Stimulated activated naive CD4-positive, alpha-beta T cell (primary cell): ENCODE data around the gene ENAH.
A peak's percentile ranks its signal among the peaks of the same experiment; 100 is the strongest.
"Not testable (repeated sequence)": the region's sequence is repeated elsewhere in the genome, so short reads cannot be mapped to it uniquely, and the experiment has no call there.

ENCODE experiments used
- DNase-seq, 6 experiments: peaks; one replicate each; lab custom pipeline; 2025; lab: John Stamatoyannopoulos, UW

Gene ENAH

DNA sequence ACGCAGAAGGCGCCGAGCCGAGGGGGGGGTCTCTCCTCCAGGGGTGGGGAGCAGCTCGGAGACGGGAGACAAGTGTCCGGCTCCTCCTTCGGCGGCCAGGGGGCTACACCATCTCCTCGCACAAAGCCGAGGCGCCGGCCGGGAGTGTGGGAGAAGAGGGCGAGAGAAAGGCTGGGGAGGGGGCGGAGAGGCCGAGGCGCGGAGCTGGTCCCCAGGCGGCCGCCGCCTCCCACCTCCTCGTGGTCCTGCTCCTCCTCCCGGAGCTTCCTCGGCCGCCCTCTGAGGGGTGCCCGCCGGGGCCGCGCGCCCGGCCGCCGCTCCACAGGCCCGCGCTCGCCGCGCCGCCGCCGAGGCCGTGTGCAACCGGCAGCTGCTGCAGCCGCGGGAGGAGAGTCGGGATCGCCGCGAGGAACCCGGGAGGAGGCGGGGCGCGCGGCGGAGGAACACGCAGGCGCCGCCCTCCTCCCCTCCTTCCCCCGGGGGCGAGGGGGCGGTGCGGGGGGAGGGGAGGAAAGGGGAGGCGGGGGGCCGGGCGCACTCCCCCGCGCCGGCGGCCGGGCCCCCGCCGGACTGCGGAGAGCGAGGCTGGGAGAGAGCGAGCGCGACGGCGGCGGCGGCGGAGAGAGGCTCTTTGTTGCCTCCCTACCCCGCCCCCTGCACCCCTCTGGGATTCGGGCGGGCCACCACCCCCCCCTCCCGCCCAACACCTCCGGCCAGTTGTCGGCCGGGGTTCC lies at the start of gene ENAH:
ENAH (minus strand) TSS at position 395 of the 734 bp plus-strand sequence. CDS start 433 bp downstream, outside the sequence.
- peak in 4 of 6 experiments; percentile 17 to 22 (median 18) for DNase-seq

DNA sequence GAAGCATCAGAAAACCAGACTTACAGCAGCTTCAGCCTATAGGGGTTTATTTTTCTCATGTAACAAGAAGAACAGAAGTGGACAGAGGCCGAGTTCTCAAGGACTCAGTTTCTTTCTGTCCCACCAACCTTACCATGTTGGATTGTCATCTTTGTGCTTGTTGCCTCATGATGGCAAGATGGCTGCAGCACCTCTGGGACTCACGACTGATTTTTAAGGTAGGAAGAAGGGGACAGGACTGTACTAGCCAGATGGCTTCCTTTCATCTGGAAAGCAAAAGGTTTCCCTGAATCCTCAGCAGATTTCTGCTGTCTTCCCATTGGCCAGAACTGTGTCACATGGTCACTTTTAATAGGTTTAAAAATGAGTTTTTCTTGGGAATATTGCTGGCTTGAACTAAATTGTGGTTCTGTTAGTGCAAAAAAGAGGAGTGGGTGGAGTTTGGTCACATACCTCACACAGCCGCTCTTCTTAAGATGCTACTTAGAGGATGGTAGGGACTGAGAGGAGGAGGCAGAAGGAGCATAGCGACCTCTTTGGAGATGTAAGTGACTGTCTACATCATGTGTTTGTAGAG lies 48.1 kb upstream of the ENAH start:
- DNase-seq: no peak

DNA sequence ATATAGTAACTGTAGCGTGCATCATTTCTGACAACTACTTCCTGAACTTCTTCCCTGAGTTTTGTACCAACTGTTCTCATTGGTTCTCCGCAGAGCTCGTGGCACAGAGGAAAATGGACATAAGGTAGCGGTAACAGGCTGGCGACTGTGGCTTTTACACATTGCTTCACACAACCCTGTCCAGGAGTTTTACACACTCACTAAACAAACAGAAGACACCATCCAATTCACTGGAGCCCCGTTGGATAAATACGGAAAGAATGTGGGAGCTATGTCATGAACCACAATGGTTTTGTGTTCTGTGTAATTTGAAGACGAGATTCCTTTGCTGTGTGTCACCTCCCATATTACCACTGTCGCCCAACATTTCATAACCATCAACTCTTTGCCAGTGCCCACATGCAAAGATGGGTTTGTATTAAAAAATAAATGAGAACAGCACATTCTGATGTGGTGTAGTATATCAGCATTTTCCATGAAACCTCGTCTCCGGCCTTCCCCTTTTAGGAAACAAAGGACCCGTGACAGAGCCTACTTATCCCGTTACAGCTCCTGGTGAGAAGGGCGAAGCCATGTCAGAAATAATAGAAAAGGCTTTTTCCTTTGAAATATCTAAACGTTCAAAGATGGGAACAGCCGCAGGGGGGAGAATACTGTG lies 47.4 kb upstream of the ENAH start:
- no peak for DNase-seq

DNA sequence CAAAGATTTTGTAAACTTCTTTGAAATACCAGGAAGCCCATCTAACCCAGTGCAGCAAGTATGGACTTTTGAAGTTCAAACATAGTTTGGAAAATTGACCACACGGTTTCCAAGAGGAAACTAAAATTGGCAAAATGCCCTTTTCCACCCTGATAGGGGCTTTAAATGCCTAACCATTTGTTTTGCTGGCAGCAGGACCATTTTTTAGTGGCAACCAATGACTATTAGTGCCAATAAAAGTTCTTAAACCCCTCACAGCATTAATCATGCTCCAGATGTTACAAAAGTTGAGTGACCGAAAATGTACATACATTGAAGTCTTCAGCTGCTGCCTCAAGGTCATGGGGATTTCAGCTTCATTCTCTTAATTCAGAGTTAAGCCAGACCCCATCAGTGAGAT lies 46.4 kb upstream of the ENAH start:
- DNase-seq: no peak

DNA sequence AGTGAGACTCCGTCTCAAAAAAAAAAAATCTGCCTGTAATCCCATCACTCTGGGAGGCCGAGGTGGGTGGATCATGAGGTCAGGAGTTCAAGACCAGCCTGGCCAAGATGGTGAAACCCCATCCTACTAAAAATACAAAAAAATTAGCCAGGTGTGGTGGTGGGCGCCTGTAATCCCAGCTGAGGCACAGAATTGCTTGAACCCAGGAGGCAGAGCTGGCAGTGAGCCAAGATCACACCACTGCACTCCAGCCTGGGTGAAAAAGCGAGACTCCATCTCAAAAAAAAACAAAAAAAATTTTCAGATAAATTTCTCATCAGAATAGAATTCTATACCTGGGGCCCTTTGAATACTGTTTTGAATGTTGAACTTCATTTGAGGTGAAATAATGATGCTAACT lies 45.3 kb upstream of the ENAH start:
- DNase-seq: not testable (repeated sequence)

DNA sequence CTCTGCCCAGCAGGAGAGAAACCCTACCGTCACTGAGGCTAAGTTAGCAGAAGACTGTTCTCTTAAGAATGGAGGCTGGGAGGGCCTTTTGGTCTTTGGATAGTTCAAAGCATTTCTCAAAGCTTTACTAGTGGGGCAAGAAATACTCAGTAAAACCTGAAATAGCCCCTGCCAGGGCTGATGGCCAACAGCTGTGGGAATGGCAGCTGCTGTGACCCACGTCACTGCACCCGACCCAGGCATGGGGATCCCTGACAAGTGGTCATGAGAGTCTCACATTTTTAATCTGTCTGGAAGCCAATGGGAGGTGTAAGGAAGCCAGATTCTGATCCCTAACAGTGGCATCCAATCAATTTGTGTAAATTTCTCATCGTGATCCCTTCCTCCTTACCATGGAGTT lies 44.5 kb upstream of the ENAH start:
- DNase-seq: no peak

DNA sequence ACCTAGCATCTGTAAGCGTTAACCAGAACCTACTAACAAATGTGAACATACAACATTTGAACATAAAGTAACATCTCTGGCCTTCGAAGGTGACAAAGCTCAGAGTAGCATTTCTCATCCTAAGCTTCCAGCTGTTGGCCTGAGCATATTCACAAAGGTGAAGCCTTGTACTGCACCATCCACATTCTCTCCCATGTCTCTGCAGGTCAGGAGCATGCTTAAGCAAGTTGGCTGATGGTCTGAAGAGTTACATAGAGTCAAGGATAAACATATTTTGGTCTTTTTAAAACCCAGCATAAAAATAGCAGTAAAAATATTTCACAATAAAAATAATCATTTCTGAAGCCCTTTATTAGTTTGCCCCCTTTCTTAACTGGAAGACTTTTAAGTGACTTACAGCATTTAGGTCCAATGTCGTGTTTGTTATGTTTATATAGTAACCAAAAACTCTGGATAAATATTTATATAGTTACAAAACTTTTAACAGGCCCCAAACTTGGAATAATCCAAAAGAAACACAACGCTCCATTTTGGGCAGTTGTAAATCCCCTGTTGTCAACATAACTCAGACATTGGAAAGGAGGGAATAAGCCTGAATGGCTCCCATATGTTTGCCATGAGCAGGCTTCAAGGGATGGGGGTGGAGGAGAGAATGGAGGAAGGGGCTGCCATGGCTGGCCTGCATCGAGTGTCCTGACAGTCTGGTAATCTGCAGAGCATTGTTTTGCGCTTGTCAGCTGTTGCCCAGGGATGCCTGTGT lies 42.8 kb upstream of the ENAH start:
- DNase-seq: no peak

DNA sequence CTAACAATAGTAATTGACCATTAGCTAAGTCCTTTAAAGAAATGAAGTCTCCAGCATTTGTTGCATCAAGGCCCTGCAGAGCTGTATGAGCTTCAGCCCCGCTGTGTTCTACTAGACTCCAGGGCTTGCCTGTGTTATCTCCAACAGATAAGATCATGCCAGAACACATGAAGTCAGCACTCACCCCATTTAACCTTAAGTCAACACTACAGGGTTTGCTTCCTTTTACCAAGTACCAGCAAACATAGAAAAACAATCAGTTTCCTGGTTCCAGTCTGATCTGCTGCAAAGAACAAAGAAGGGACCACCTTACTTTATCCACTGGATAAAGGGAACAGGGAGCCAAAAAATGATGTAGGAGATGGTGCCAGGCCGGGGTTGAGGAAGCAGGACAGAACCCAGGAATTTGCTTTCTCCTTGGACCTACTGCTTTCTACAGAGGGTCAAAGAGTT lies 41.3 kb upstream of the ENAH start:
- no peak for DNase-seq

DNA sequence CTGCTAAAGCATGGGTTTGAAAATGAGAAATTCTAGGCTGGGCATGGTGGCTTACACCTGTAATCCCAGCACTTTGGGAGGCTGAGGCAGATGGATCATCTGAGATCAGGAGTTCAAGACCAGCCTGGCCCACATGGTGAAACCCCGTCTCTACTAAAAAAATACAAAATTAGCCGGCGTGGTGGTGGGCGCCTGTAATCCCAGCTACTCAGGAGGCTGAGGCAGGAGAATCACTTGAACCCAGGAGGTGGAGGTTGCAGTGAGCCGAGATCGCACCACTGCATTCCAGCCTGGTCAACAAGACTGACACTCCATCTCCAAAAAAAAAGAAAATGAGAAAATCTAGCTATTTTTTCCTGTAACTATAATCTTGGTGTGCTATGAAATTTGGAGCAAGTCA lies 40.8 kb upstream of the ENAH start:
- DNase-seq: not testable (repeated sequence)

DNA sequence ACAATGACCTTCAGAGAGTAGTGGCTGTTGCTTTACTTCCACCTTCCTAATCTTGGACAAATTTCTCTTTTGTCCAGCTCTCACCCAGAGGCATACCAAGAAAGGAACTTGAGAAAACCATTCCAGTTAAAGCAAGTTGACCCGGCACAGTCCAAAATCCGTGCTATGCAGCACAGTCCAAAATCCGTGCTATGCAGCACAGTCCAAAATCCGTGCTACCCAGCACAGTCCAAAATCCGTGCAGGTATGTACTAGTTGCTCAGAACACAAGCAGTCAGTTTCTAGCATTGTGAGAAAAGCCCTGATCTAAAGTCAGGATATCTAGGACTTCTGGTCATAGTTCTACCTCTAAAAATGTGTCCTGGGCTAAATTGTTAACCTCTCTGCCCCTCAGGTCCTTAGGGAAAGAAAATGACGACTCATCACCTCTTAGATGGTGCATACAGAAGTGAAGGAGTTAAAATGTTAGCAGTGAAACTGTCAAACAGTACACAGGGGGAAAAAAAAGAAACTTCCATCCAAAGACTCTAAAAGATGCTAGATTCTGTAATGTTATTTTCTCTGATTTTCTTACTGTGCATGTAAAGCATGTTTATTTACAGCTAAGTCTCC lies 40.3 kb upstream of the ENAH start:
- DNase-seq: no peak

DNA sequence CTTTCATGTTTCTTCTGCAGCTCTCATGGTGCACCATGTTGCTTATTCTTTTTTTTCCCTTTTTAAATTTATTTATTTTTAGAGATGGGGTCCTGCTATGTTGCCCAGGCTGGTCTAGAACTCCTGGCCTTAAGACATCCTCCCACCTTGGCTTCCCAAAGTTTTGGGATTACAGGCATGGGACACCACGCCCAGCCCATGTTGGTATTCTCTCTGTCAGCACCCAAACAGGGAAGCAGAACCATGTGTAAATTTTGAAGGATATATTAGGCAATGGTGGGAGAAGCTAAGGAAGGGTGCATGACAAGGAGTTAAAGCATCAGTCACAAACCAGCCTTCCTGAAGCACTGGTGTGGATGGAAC lies 39.6 kb upstream of the ENAH start:
- DNase-seq: no peak

DNA sequence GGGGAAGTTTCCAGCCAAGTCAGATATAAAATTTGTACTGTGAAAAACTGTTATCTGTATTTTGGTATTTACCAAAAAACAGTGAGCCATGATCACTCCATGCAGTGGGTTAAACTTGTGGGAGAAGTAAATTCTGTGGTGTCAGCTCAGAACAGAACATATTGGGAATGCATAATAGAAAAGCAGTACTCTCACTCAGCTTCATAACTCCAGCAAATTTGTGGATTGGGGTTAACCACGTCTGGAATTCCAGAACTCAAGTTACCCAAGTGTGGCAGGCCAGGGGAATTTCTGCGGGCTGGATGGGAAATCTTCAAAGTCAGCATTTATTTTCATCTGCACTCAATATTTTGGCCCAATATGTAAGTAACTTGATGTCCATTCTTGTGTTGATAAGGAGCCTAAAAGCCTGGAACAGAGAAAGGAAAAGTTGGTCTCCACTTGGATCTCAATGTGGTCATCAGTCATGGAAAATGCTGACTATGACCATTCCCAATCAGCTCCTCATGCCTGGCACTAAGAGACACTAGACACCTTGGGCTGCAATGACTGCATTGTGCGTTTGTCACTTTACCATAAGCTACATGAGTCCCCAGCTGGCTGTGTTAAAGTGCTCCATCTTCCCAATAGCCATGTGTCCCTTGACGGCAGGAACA lies 39.1 kb upstream of the ENAH start:
- no peak for DNase-seq

DNA sequence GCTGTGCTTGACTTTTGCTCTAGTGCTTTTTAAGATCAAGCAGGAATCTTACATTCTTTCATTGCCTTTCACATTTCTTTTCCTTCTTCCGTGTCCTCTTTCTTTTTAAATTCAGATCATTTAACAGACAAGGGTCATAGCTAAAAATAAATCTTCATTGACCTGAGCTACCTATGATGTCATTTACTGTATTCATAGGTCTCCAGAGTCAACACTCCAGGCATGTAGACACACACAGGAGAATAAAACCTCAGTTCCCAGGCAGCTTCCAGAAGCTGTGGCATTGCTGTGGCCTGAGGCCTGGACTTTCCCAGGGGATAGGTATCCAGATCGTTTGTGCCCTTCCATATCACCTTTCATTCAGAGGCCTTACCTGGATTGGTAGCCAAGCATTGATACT lies 38.5 kb upstream of the ENAH start:
- no peak for DNase-seq

DNA sequence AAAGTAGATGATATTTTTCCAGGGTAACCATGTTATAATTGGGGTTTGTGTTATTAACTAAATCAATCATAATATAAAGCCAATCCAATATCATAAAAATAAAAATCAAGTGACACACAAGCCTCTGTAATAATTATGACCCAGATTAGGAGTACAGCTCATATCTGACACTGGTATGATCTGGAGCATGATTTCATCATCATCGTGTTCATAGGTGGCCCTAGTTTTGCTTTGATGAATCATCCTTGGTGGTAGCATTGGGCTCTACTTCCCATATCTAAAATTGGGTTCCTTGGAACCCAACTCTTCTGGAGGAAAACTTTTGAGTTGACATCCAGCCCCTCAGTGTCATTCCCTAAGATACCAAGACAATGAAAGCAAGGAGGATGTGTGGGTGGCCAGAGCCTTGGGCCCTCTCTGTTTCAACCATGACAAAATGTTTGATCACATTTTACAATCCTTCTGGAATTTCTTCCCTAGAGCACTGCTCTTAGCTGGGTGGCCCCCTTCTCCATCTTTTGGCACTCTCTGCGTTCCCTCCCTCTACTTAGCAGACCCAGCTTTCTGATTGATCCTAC lies 37.0 kb upstream of the ENAH start:
- DNase-seq: no peak

DNA sequence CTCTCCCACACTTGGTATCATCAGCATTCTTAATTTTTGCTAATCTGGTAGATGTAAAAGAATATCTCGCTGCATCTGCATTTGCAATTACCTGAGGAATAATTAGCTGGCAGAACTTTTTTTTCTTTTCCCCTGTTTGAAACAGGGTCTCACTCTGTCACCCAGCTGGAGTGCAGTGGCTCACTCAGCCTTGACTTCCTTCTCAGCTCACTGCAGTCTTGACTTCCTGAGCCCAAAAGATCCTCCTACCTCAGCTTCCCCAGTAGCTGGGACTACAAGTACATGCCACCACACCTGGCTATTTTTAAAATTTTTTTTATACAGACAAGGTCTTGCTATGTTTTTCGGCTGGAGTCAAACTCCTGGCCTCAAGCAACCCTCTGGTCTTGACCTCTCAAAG lies 35.4 kb upstream of the ENAH start:
- no peak for DNase-seq

DNA sequence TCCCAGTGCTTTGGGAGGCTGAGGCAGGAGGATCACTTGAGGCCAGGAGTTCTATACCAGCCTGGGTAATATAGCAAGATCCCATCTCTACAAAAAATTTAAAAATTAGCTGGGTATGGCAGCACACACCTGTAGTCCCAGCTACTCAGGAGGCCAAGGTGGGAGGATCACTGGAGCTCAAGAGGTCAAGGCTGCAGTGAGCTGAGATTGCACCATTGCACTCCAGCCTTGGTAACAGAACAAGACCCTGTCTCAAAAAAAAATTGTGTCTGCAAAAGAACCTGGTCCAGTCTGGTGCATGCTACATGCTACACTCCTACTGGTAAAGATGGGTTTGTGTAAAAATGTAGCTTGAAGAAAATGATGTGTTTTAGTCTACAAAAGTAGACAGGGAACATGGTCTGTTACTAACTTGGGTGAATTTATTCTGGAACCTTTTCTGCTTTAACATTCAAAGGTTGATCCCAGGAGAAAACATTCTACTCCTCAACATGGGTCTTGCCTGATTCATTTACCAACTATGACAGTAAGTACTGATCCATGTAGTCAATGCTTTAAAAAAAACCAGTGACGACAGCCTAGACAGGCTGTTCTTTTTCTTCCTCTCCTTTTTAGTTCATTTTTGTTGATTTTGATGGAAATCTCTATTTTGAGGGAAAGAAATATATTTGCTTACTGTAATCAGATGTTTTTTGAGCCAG lies 32.7 kb upstream of the ENAH start:
- DNase-seq: no peak

DNA sequence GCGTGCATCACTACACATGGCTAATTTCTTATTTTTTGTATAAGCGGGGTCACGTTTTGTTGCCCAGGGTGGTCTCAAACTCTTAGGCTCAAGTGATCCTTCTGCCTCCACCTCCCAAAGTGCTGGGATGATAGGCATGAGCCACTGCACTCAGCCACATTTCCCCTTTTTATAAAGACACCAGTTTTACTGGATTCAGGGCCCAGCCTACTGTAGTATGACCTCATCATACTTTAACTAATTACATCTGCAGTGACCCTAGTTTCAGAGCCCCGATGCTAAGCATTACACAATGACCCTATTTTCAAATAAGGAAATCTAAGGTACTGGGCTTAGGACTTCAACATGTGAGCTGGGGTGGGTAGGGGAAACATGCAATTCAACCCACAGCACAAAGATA lies 31.8 kb upstream of the ENAH start:
- no peak for DNase-seq

DNA sequence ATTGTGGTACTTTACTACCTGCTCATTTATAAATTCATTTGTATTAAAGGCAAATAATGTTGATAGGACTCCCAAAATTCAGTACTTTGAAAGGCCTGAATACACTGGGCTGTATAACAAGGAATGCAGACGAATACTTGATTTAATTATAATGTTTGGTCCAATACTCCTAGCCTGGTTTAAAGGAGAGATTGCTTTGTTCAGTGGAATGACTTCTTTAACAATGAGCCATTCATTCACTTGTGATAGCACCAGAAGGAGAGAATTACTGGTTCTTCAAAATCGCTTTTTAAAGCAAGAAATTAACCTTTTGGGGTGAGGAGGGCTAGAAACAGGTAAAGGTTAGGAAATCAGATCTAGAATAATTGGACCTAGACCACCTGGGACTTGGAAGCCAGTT lies 28.3 kb upstream of the ENAH start:
- no peak for DNase-seq

DNA sequence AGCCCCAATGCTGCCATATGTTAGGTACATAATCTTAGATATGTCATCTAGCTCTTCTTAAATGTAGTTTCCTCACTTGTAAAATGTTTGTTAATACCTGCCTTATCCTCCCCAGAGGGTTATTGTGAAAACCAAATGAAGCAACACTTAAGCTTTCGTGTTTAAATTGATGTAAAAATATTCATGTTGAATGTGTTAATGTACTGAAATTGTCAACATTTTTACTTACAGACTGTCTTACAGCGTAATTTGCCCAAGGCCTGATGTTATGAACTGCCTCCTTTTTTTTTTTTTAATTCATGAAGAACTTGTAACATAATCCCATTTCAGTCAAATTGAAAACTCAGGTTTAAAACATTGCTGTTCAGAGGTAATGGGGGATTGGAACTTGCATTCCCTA lies 25.6 kb upstream of the ENAH start:
- no peak for DNase-seq

DNA sequence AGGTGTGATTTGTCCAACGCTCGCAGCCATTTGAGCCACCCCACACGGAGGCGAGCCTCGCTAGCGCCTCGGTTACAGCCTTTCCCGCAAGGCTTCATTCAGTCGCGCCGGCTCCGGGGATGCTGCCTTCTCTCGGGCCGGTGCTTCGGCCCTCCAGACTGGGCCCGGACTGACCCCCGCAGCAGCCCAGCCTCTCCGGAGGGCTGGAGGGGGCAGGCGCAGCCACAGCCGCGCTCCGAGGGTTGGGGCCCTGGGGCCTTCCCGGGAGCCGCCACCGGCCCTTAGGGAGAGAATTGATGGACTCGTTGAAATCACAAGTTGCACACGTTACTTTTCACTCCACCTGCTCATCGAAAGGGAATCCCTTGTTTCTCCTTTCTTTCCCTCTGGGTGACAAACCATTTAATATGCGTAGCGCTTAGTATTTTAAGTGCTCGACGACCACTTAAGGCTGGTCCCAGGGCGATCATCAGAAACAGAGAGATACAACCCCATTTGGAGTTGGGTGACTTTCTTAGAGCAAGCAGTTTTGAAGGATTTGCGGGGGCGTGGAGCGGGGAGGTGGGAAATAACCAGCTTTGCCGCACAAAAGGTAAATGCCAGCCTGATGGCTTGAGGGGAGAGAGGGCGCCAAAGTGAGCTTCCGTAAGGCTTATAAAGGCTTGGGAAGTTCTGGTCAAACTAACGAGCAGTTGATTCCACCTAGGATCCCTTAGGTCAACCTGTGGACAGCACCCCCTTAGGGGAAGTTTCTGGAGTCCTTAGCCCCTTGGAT lies 24.6 kb upstream of the ENAH start:
- DNase-seq: no peak
